IMR-90 (cell line): ENCODE measurements around the gene PLEKHG5. TPM values are rescaled to one million over a fixed set of nuclear protein-coding genes. Genes with fewer than 3 reads are reported as not detected.
A peak's percentile ranks its signal among the peaks of the same experiment; 100 is the strongest.

Experiments used
- ATAC-seq: fragments of 200-7000 bp; cut with Tn5 transposase; 2 replicates; pipeline ENCODE4 v1.9.1; 2020; ENCODE audit warnings: low read depth, mild to moderate bottlenecking, moderate library complexity
- BruUV-seq: library from RNA; stranded (reverse); fragments of 400-500 nt; replicated peaks from 2 replicates; lab custom pipeline; 2021; lab: Mats Ljungman, UMichigan
- CTCF ChIA-PET: fragments of 300-600 bp; formaldehyde crosslinking; extraction: SDS; loops from one replicate; lab custom pipeline; 2021; ENCODE audit warnings: antibody characterized with exemption; lab: Yijun Ruan, JAX
- POLR2A ChIA-PET: fragments of 300-600 bp; sonication (Branson Sonifier 250); formaldehyde crosslinking; loops from one replicate; lab custom pipeline; 2022; ENCODE audit warnings: antibody characterized with exemption; ENCODE audit not compliant: unreplicated experiment; lab: Charles Lee
- DNase-seq: peaks from one replicate; pipeline ENCODE4 v3.0.0; 2013
- H2AFZ ChIP-seq: replicated peaks from 2 replicates; pipeline ENCODE3; 2013; ENCODE audit warnings: low read length, mild to moderate bottlenecking; ENCODE audit not compliant: poor library complexity
- H2AK5ac ChIP-seq: 2 replicates; pipeline ENCODE4 v1.6.1; 2013; ENCODE audit warnings: low read depth, low read length, inconsistent platforms
- H2AK9ac ChIP-seq: replicated peaks from 2 replicates; pipeline ENCODE3; 2013; ENCODE audit warnings: mild to moderate bottlenecking, low read depth, low read length, moderate library complexity; ENCODE audit not compliant: poor library complexity
- H2BK120ac ChIP-seq: 2 replicates; pipeline ENCODE4 v1.6.1; 2013; ENCODE audit warnings: low read depth, low read length, inconsistent platforms
- H2BK15ac ChIP-seq: 3 replicates; pipeline ENCODE4 v1.6.1; 2013; ENCODE audit warnings: low read depth, low read length, inconsistent platforms
- H2BK20ac ChIP-seq: 2 replicates; pipeline ENCODE4 v1.6.1; 2013; ENCODE audit warnings: low read depth, mild to moderate bottlenecking, inconsistent platforms, low read length, moderate library complexity
- H2BK5ac ChIP-seq: 2 replicates; pipeline ENCODE4 v1.6.1; 2013; ENCODE audit warnings: mild to moderate bottlenecking, low read depth, low read length, inconsistent platforms; ENCODE audit not compliant: poor library complexity, severe bottlenecking
- H3K14ac ChIP-seq: replicated peaks from 2 replicates; pipeline ENCODE4 v1.6.1; 2013; ENCODE audit warnings: low read depth, low read length, inconsistent platforms
- H3K18ac ChIP-seq: 2 replicates; pipeline ENCODE4 v1.6.1; 2013; ENCODE audit warnings: low read depth, low read length, control low read depth
- H3K23ac ChIP-seq: 2 replicates; pipeline ENCODE4 v1.6.1; 2013; ENCODE audit warnings: low read depth, low read length, inconsistent platforms
- H3K27ac ChIP-seq: 2 replicates; pipeline ENCODE4 v1.5.1; 2013; ENCODE audit warnings: mild to moderate bottlenecking, control low read depth, low read length; ENCODE audit not compliant: insufficient read depth
- H3K27me3 ChIP-seq: 2 replicates; pipeline ENCODE4 v1.6.1; 2013; ENCODE audit warnings: low read length; ENCODE audit not compliant: control insufficient read depth, insufficient read depth
- H3K36me3 ChIP-seq: 2 replicates; pipeline ENCODE4 v1.6.1; 2013; ENCODE audit warnings: low read length, mixed read lengths; ENCODE audit not compliant: control insufficient read depth, insufficient read depth
- H3K4ac ChIP-seq: 2 replicates; pipeline ENCODE4 v1.6.1; 2013; ENCODE audit warnings: low read depth, low read length, inconsistent platforms
- H3K4me1 ChIP-seq: 2 replicates; pipeline ENCODE4 v1.6.1; 2013; ENCODE audit warnings: low read length, mixed read lengths; ENCODE audit not compliant: control insufficient read depth, insufficient read depth
- H3K4me2 ChIP-seq: 2 replicates; pipeline ENCODE4 v1.6.1; 2013; ENCODE audit warnings: low read depth, mild to moderate bottlenecking, control low read depth, low read length, moderate library complexity
- H3K4me3 ChIP-seq: 2 replicates; pipeline ENCODE4 v1.5.1; 2013; ENCODE audit warnings: low read depth, mild to moderate bottlenecking, control low read depth, low read length, moderate library complexity; ENCODE audit not compliant: insufficient read depth
- H3K56ac ChIP-seq: 2 replicates; pipeline ENCODE4 v1.6.1; 2013; ENCODE audit warnings: low read length, inconsistent platforms; ENCODE audit not compliant: insufficient read depth; ENCODE audit errors: extremely low read depth
- H3K79me1 ChIP-seq, 2 experiments: 2 replicates each; pipeline ENCODE4 v1.6.1; 2013; ENCODE audit warnings: low read length in 2 of 2, inconsistent platforms in 1 of 2, low read depth in 1 of 2
- H3K9ac ChIP-seq: 2 replicates; pipeline ENCODE4 v1.6.1; 2013; ENCODE audit warnings: low read depth, low read length, control low read depth
- H3K9me1 ChIP-seq: 2 replicates; pipeline ENCODE4 v1.6.1; 2013; ENCODE audit warnings: low read length, inconsistent platforms; ENCODE audit not compliant: insufficient read depth
- H3K9me3 ChIP-seq: 2 replicates; pipeline ENCODE4 v1.6.1; 2013; ENCODE audit warnings: low read length; ENCODE audit not compliant: control insufficient read depth, insufficient read depth
- H4K20me1 ChIP-seq: 2 replicates; pipeline ENCODE4 v1.6.1; 2013; ENCODE audit warnings: low read length, inconsistent platforms; ENCODE audit not compliant: insufficient read depth
- H4K5ac ChIP-seq: 2 replicates; pipeline ENCODE4 v1.6.1; 2013; ENCODE audit warnings: mild to moderate bottlenecking, low read depth, low read length, control low read depth
- H4K8ac ChIP-seq, 2 experiments: 2 replicates each; pipeline ENCODE4 v1.6.1; 2013; ENCODE audit warnings: low read depth in 2 of 2, low read length in 2 of 2, control low read depth in 1 of 2, inconsistent platforms in 1 of 2
- H4K91ac ChIP-seq: 2 replicates; pipeline ENCODE4 v1.6.1; 2013; ENCODE audit warnings: low read depth, low read length, inconsistent platforms; ENCODE audit not compliant: insufficient read depth
- BHLHE40 ChIP-seq: fragments of 150-350 bp; IDR thresholded peaks from 2 replicates; pipeline ENCODE4 v1.6.1; 2016; ENCODE audit warnings: mild to moderate bottlenecking, low read depth, low read length
- CEBPB ChIP-seq: IDR thresholded peaks from 2 replicates; pipeline ENCODE4 v1.6.1; 2012; ENCODE audit warnings: low read depth, low read length, improper control_type of control experiment
- FOS ChIP-seq: fragments of 150-350 bp; IDR thresholded peaks from 2 replicates; pipeline ENCODE4 v1.6.1; 2016; ENCODE audit warnings: low read depth, low read length
- MAZ ChIP-seq: IDR thresholded peaks from 2 replicates; pipeline ENCODE4 v1.6.1; 2012; ENCODE audit warnings: low read depth, mild to moderate bottlenecking, low read length, improper control_type of control experiment, moderate library complexity, borderline replicate concordance
- MXI1 ChIP-seq: IDR thresholded peaks from 2 replicates; pipeline ENCODE4 v1.6.1; 2012; ENCODE audit warnings: low read depth, mild to moderate bottlenecking, low read length, moderate library complexity, borderline replicate concordance
- NFE2L2 ChIP-seq: fragments of 150-350 bp; IDR thresholded peaks from 2 replicates; pipeline ENCODE4 v1.6.1; 2016; ENCODE audit warnings: low read depth, mild to moderate bottlenecking, low read length
- POLR2A ChIP-seq: IDR thresholded peaks from 2 replicates; pipeline ENCODE4 v1.6.1; 2012; ENCODE audit warnings: mild to moderate bottlenecking, low read depth, low read length
- RAD21 ChIP-seq: IDR thresholded peaks from 2 replicates; pipeline ENCODE4 v1.6.1; 2012; ENCODE audit warnings: low read length, improper control_type of control experiment
- RFX5 ChIP-seq: IDR thresholded peaks from 2 replicates; pipeline ENCODE4 v1.8.0; 2012; ENCODE audit warnings: low read depth, mild to moderate bottlenecking, low read length, moderate library complexity
- SMC3 ChIP-seq: fragments of 150-350 bp; IDR thresholded peaks from 2 replicates; pipeline ENCODE4 v1.6.1; 2016; ENCODE audit warnings: low read depth, mild to moderate bottlenecking, antibody characterized with exemption, low read length, moderate library complexity
- WGBS, 2 experiments: methylation state at CpG; one replicate each; pipeline versions ENCODE4 v1.1.5 to v1.1.7; 2013; ENCODE audit warnings: missing lambda C conversion rate in 2 of 2; ENCODE audit not compliant: insufficient read length in 1 of 2; ENCODE audit errors: extremely low coverage in 2 of 2; 5-methylcytosine and 5-hydroxymethylcytosine counted together
- dilution Hi-C: fragments of 300-500 bp; cut with HindIII; formaldehyde crosslinking; loops from one replicate; pipeline ENCODE4 v1.14.3; 2018; ENCODE audit warnings: low sequenced_read_pairs; ENCODE audit not compliant: unreplicated experiment
- in situ Hi-C: fragments of 300-500 bp; cut with MboI; formaldehyde crosslinking; loops from 3 replicates; pipeline ENCODE4 v1.14.3; 2019; ENCODE audit warnings: low sequenced_read_pairs, inconsistent platforms, mixed read lengths
- intact Hi-C: fragments of 100-400 bp; cut with micrococcal nuclease; formaldehyde crosslinking; loops from 2 replicates; pipeline ENCODE4 v1.10.0; 2022
- polyA plus RNA-seq, 3 experiments: library from polyadenylated mRNA; depleted of rRNA; stranded (reverse); fragments of >200 nt; gene quantifications; 2 replicates each; pipeline ENCODE4 v1.2.3, GENCODE V29; 2012; ENCODE audit warnings: low replicate concordance in 1 of 3
- total RNA-seq: library from RNA; depleted of rRNA; stranded (reverse); fragments of >200 nt; gene quantifications from 2 replicates; pipeline ENCODE4 v1.2.3, GENCODE V29; 2012
- TF ChIP-seq, protein P1 (sequence below): fragments of 150-350 bp; IDR thresholded peaks from 2 replicates; pipeline ENCODE4 v1.6.1; 2017; ENCODE audit warnings: mild to moderate bottlenecking, antibody characterized with exemption, low read length, low read depth
- TF ChIP-seq, protein P2 (sequence below): fragments of 150-350 bp; IDR thresholded peaks from 2 replicates; pipeline ENCODE4 v1.6.1; 2016; ENCODE audit warnings: low read depth, mild to moderate bottlenecking, low read length, moderate library complexity, borderline replicate concordance

The PLEKHG5 gene
- total and polyA plus RNA-seq, 2 of the 4 experiments (the other 2 are of a cell fraction): 4.8 to 11.6 TPM

DNA sequence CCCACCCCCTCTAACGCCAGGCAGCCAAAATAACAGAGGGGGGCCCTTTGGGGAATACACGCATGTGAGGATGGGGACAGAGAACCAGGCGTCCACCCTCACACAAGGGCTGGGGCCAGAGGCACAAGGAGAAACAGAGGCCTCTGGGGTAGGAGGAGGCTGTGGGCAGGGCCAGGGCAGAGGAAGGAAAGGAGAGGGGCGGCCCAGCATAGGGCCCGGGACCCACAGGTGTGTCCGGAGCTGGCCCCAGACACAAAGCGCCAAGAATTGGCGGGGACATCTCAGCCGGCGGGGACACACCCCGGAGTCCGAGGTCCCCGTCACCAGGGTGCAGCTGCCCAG lies 6.7 kb downstream of the PLEKHG5 start:
- ATAC-seq: no peak

More for the DNA sequence above, 6.7 kb downstream of the PLEKHG5 start:
- H4K8ac ChIP-seq: peak overlapping the region in 1 of 2 experiments; percentile 60; a peak in 1 of 4 replicates
- H3K9me3 ChIP-seq: no peaks in the 10 kb centered on the region
- H3K56ac ChIP-seq: no peak overlapping the region
- no peak overlapping the region for H2BK20ac ChIP-seq
- no peaks in the 10 kb centered on the region for H3K27me3 ChIP-seq
- no peaks in the 10 kb centered on the region for H3K36me3 ChIP-seq
- ChIA-PET CTCF (no interaction called here), POLR2A (no interaction called here)
- peak overlapping the region; percentile 89 for H2AFZ ChIP-seq
- H2BK15ac ChIP-seq: no peak overlapping the region
- H4K91ac ChIP-seq: no peak overlapping the region; the same call in 1 of the 2 replicates
- H3K23ac ChIP-seq: no peak overlapping the region
- no peak for DNase-seq
- 0% methylated on average over 6 of the region's 13 CpGs; no CpG with 5 or more reads in 1 of the 2 experiments for WGBS, 2 experiments
- H2AK5ac ChIP-seq: peak overlapping the region; percentile 15
- no peak overlapping the region; the same call in 1 of the 2 replicates for H4K5ac ChIP-seq
- H3K14ac ChIP-seq: no peak overlapping the region
- H3K9me1 ChIP-seq: no peaks in the 10 kb centered on the region
- H3K27ac ChIP-seq: no peak overlapping the region
- peaks cover 6% of the 10 kb centered on the region; the same call in 1 of the 2 replicates for H4K20me1 ChIP-seq
- TF ChIP-seq POLR2A (no peak), RFX5 (no peak), FOS (no peak), NFE2L2 (no peak), CEBPB (no peak), MXI1 (no peak), MAZ (no peak), RAD21 (no peak), SMC3 (no peak), BHLHE40 (no peak)
- TF ChIP-seq, protein P1, sequence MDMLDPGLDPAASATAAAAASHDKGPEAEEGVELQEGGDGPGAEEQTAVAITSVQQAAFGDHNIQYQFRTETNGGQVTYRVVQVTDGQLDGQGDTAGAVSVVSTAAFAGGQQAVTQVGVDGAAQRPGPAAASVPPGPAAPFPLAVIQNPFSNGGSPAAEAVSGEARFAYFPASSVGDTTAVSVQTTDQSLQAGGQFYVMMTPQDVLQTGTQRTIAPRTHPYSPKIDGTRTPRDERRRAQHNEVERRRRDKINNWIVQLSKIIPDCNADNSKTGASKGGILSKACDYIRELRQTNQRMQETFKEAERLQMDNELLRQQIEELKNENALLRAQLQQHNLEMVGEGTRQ: no peak
- TF ChIP-seq, protein P2, sequence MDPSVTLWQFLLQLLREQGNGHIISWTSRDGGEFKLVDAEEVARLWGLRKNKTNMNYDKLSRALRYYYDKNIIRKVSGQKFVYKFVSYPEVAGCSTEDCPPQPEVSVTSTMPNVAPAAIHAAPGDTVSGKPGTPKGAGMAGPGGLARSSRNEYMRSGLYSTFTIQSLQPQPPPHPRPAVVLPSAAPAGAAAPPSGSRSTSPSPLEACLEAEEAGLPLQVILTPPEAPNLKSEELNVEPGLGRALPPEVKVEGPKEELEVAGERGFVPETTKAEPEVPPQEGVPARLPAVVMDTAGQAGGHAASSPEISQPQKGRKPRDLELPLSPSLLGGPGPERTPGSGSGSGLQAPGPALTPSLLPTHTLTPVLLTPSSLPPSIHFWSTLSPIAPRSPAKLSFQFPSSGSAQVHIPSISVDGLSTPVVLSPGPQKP: no peak
- 0 out of 2 replicates have a peak, but pooled peaks cover 2% of the 10 kb centered on the region for H3K4me1 ChIP-seq
- H3K4ac ChIP-seq: no peak overlapping the region; the same call in 1 of the 2 replicates
- BruUV-seq: no TSS peak
- intact Hi-C loops (loop anchor here (5.0 kb wide), 1 partner anchor 733 kb away; no protein-coding TSS in a partner anchor), dilution Hi-C loops (no loop called here), in situ Hi-C loops (no loop called here)
- H3K79me1 ChIP-seq: peaks cover 3 to 11% of the 10 kb centered on the region in 2 experiments; a peak in 2 of 4 replicates
- H2BK5ac ChIP-seq: no peak overlapping the region
- no peak overlapping the region for H2BK120ac ChIP-seq
- H2AK9ac ChIP-seq: peak overlapping the region; percentile 82
- peak overlapping the region; percentile 71; the same call in 1 of the 2 replicates for H3K4me2 ChIP-seq
- peak overlapping the region; percentile 52; the same call in 1 of the 2 replicates for H3K9ac ChIP-seq
- H3K18ac ChIP-seq: no peak overlapping the region
- peak overlapping the region; percentile 57 for H3K4me3 ChIP-seq
